NCI-H1694 treated with DMSO at 0.1 percent for 48 hours (cell line): ENCODE data around the gene RANBP17.
"Not testable (repeated sequence)": the region's sequence is repeated elsewhere in the genome, so short reads cannot be mapped to it uniquely, and the experiment has no call there.

ENCODE experiments used
- DNase-seq: peaks from one replicate; lab custom pipeline; 2025; lab: John Stamatoyannopoulos, UW

Gene RANBP17

DNA sequence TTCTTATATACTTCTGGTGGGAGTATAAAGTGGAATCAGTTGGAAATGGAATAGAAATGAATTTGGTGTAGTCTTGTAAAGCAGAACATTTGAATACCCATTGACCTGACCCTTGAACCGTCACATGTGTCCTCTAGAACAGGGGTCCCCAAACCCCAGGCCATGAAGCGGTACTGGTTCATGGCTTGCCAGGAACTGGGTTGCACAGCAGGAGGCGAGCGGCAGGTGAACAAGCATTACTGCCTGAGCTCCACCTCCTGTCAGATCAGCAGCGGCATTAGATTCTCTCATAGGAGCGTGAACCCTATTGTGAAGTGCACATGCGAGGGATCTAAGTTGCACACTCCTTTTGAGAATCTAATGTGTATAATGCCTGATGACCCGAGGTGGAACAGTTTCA is 80.0 kb downstream of the RANBP17 start:
- no peak for DNase-seq

DNA sequence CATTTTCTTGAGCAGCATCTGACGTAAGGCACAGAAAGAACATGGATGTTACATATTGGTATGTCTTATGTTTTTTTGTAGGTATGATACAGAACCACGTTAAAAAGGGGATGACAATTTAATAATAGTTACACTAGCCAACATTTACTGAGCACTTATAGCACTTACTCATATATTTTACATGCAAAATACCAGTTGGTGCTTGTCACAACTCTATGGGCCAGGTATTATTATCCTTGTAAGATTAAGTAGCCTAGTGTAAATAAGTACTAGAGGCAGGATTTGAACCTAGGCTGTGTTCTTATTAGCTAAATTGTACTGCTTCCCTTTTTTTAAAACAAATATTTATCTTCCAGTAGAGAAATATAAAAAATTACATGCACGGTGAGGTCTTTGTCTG is 83.5 kb downstream of the RANBP17 start:
- no peak for DNase-seq

DNA sequence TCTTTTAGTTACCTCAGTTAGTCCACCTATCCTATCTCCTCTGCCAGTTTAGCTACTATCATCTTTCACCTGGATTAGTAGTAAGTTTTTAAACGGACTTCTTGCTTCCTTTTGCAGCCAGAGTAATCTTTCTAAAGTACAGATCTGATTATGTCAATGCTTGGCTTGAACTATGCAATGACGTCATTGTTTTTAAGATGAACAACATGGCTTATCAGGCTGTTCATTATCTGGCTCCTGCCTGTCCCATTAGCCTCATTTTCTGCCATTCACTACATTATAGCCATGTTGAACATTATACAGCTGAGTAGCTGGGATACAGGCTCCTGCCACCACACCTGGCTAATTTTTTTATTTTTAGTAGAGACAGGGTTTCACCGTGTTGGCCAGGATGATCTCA is 98.7 kb downstream of the RANBP17 start:
- no peak for DNase-seq

DNA sequence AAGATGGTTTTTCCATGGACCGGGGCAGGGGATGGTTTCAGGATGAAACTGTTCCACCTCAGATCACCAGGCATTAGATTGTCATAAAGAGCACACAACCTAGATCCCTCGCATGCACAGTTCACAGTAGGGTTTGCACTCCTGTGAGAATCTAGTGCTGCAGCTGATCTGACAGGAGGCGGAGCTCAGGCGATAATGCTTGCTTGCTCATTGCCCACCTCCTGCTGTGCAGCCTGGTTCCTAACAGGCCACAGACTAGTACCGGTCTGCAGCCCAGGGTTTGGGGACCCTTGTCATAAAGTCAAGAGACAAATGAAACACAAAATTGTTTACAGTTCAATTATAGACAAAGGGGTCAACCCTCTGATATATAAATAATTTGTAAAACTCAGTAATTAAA is 101.7 kb downstream of the RANBP17 start:
- no peak for DNase-seq

DNA sequence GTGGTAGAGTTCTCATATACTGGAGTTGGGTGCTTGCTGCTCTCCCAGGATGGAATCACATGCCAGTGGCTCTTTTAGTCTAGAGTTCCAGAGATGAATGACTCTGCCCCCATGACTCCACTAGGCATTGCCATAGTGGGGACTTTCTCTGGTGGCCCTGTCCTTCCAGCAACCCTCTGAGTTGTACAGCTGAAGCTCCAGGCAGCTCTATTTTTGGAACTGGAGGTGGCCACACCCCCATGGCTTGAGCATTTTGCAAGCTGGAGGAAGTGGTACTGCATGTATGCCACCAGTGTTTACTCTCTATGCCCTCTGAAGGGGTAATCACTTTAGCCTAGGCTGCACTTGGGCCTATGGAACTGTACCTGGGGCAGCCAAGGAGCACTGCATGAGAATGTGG is 112.6 kb downstream of the RANBP17 start:
- DNase-seq = no peak

DNA sequence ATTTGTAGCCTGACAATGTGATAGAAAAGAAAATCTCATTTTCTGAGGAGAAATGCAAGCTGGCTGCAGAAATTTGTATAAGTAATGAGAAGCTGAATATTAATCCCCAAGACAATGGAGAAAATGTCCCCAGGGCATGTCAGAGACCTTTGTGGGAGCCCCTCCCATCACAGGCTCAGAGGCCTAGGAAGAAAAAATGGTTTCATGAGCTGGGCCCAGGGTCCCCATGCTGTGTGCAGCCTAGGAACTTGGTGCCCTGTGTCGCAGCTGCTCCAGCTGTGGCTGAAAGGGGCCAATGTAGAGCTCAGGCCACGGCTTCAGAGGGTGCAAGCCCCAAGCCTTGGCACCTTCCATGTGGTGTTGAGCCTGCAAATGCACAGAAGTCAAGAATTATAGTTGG is 118.4 kb downstream of the RANBP17 start:
- DNase-seq = not testable (repeated sequence)

DNA sequence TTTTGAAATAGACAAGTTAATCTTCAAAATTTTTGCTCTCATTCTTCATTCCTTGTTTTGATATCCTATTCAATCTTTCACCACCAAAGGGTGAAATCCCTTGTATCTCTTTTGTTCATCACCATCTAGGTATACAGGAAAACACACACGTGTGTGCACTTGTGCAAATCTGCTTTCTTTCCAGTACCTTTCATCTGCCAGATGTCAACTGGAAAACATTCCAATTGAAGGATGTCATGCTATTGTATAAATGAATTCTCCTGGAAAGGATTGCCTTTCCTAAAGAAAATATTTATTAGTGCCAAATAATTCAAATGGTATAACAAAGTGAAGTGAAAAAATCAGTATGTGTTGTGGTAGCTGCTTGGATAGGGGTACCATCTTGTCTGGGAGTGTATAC is 123.7 kb downstream of the RANBP17 start:
- no peak for DNase-seq

DNA sequence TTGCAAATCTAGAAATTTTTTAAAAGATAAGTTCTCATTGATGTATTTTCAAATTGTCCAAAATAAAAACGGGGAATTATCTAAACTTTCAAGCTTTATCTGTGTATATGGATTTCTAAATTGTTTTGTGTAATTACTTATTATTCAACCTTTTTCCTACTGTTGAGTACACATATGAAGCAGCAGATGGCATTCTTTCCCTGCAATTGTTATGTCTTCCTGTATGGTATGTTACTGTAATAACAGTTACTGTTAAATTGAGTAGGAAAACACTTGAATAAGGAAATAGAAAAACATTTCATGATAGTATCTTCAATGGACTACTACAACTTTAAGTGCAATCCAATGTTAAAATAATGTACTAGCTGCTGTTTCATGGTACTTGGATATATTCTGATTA is 124.8 kb downstream of the RANBP17 start:
- DNase-seq = peak; percentile 54

DNA sequence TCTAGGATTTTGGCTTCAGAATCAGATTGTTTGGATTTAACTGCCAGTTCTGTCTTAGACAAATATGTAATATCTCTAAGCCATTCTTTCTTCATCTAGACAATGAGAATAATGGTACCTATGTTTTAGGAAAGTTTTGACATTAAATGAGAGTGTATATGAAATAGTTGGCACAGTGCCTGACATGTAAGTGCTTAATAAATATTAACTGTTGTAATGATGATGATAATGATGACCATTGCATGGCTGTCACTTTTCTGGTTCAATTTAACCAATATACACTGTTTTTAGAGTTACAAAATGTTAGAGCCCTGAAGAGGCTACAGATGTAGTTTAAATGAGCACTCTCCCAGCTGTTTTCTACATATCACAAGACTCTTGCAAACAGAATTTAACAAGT is 131.7 kb downstream of the RANBP17 start:
- DNase-seq = no peak

DNA sequence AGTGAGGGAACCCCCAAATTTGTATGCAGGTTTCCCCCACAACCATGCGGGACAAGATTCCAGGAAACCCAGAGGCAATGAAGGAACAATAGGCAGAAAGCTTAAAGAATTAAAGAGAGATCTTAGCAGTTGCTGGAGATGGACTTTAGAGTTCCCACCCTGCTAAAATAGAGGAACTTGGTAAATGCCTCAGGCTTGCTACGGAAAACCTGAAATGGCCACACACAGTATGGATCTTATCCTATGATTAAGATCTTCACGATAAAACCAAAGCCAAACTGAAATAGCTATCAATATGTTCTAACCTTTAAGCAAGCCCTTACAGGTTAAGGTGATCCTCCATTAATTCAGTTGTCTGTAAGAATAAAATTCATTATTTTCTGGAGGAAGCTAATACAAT is 148.3 kb downstream of the RANBP17 start:
- DNase-seq = no peak

DNA sequence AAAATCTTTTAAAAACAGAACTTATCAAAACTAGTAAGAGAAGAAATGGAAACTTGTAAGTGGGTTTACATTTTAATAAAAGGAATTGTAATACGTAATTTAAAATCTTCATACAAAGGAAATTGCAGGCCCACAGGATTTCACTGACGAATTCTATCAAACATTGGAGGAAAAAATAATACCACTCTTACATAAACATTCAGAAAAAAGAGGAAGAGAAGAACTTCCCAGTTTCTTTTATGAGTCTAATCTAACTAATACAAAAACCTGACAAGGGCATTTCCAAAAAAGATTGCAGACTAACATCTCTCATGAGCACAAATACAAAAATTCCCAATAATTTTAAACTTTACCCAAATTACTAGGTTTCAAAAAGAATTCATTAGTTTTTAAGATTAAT is 149.0 kb downstream of the RANBP17 start:
- no peak for DNase-seq

DNA sequence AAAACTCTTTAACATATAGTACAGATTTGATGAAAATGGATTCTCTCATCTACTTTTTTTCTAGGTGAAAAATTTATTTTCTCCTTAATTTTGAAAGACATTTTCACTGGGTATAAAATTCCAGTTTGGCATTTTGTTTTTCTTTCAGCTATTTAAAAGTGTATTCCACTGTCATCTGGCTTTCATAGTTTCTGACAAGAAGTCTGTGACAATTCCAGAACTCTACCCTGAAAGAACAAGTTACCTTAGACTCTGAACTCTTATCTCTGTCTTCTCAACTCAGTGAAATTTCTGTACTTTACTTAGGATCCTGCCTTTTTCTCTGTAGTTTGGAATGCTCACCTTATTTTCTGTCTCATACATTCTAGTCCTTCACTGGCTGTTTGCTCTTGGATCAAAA is 161.7 kb downstream of the RANBP17 start:
- DNase-seq = no peak

DNA sequence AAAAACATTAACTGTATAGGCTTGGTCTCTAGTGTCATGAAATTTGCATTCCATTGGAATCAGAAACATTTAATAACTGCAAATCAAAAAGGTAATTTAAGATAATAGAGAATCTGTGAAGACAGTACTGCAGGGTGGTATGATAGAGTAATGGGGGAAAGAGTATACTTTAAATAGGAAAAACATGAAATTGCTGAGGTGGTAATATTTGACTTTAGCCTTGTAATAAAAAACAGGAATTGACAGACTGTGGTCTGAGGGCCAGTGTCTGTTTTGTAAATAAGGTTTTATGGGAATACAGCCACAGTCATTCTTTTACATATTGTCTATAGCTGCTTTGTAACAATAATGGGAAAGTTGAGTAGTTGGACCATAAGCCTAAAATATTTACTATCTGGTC is 162.3 kb downstream of the RANBP17 start:
- no peak for DNase-seq

DNA sequence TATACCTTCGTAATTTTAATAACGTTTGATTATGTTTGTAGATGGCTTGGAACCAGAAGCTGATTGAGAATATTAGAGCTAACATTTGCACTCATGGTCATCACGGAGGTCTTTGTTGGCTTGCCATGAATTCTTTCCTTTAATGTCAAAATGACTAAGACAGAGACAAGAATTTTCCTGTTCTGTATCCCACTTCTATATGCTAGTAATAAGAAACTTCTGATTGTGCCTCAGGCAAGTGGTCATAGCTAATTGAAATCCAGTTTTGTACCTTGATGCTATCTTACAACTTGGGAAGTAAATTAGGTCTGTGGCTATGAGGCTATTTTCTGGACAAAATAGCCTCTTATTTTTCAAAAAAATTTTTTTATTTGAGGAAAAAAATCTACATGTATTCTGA is 167.6 kb downstream of the RANBP17 start:
- DNase-seq = no peak

DNA sequence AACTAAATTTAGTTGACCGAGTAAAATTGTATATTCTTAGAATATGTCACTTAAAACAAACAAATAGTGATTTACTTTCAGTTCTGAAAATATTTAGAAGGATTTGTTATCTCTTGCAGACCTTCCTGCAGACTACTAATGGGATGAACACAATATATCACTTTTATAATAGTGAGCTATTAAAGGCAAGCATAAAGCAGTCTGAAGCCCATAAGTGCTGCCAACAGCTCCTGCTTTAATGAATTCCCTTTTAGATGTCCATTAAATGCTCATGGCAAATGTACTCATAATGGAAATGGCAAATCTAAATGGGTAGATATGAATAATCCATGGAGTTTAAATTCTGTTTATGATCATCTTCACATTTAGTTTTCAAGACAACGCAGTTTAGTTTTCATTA is 170.2 kb downstream of the RANBP17 start:
- no peak for DNase-seq

DNA sequence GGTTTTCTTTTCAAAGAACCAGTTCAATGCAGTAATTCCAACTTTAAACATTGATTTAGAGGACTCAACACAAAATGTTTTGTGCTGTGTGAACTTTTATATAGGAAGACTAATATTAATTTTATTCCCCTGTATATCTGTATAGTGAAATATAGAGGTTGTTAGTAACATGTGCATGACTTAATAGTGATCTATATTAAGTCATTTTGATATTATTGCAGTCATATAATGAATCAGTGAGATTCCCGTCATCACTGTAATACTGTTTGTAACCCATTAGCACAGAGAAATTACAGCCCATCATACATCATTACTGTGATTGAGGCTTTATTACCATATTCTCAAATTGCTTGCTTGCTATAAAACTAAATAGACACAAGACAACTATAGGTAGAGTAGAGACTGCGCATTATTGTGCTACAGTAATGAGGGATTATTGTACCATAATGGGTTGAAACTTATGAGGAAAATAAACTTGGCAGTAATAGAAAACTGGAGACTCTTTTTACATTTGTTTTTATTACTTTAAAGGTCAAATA is 170.7 kb downstream of the RANBP17 start:
- DNase-seq = no peak

DNA sequence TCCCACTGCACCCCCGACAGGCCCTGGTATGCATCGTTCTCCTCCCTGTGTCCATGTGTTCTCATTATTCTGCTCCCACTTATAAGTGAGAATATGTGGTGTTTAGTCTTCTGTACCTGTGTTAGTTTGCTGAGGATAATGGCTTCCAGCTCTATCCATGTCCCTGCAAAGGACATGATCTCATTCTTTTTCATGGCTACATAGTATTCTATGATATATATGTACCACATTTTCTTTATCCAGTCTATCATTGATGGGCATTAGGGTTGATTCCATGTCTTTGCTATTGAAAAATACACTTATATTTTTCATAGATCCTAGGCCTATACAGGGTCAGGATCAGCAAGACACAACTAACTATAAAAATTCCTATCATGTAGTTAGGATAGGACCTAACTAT is 180.1 kb downstream of the RANBP17 start:
- DNase-seq = not testable (repeated sequence)

DNA sequence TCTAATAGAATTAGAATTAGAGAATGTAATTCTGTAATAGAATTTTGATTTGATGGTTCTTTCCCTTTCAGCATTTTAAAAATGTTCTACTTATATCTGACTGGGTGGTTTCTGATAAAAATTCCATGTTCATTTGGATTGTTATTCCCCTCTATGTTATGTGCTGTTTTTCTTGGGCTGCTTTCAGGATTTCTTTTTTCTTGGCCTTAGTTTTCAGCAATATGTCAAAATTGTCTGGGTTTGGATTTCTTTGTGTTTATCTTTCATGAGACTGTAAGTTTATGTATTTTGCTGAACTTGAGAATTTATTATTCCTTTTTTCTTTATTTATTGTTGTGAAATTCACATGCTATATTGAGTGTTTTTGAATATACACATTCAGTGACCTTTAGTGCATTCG is 189.1 kb downstream of the RANBP17 start:
- DNase-seq = no peak

DNA sequence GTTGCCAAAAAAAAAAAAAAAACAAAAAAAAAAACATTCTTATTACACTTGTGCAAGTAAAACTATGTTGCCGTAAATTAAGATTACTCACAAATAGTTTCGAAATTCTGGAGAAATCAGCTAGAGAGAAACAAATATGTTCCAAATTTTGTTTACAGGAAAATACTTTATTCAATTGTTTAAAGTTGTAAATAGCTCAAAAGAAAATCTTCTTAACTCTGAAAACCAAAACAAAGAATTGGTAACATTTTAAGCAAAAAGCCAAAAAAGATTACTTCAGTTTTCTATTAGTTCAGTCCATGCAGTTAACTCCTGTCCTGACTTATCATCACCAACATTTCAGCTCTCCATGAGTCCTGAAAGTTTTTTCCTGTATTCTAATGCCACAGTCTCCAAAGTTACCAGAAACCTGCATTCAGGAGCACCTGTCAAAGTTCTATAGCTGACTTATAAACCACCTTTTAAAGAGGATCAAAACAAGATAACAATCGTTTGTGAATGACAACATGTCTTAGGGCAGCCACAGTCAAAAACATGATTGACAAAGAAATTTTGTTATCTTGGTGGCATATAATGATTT is 194.1 kb downstream of the RANBP17 start:
- DNase-seq = no peak

DNA sequence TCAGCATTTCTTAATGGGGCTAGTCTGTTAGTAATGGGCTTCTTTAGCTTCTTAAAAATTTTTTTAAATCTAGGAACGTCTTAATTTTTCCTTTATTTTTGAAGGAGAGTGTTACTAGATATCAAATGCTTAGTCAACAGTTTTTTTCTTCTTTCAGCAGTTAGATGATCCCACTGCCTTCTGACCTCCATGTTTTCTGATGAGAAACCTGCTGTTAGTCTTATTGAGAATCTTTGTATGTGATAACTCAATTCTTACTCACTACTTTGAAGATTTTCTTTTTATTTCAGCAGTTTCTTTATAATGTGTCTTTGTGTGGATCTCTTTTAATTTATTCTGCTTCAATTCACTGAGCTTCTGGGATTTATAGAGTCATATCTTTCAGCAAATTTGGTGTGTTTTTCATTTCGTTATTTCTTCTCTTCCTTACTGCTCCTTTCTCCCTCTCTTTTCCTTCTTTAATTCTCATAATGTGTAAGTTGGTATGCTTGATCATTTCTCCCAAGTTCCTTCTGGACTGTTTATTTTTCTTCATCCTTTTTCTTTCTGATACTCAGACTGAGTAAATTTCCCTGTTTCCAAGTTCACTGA is 205.8 kb downstream of the RANBP17 start:
- DNase-seq = no peak

DNA sequence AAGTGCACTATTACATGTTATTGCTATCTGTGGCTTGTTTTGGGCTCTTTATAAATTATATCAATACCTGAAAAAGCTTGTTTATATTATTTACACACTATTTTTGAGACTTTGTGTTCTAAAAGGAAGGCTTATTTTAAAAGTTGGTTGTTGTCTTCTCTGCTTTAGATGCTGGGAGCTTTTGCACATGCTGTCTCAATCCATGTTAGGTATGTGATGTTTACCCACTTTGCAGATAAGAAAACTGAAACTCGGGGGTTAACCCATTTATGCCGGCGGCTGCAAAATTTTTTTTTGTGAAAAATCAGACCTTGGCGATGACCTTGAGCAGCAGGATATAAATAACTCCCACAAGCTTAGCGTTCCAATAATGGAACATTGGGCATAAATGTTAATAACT is 212.9 kb downstream of the RANBP17 start:
- DNase-seq = no peak

DNA sequence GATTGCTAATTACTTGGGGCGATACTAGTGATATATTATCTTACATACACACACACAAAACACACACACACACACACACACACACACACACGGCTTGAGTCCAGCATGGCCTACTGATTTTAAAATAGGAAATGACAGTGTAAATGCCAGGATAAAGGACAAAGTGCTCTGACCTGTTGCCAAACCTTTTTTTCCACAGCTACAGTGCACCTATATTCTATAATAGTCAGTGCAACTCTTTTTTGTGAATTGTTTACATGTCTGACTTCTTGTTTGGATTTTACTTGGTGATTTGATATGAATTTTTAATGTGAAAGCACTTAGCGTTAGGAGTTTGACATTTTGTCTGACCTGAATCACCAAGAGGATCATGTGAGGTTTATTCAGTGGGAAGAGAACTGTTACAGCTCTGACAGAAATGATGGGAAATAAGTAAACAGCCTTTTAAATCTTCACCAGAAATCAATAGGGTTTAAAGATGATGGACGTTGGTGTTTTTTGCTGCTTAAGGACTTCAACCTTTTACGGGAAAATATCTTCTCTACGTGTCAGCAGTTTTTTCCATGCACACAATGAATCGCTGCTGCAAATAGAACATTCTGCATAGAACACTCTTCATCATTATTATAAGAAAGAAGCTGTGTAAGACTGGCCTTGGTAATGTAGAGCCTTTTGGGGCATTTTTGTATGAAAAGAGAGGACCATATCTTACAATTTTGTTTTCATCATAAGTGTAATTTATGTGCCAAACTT is 218.5 kb downstream of the RANBP17 start:
- DNase-seq = no peak

DNA sequence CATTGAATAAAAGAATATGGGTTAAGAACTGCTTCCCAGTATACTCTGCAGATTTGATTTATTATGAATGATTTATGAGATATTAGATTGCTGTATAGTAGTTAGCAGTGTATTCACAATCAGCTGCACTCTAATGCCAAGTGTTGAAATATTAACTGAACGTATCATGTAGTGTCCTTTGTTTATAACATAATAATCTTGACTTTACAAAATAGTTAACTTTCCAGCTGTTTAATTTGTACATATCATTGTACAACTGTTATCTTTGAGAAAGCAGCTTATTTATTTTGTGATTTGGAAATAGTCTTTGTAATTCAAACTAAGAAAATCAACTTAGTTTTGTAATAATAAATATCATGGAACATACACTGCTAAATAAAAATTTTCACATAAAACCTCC is 219.5 kb downstream of the RANBP17 start:
- no peak for DNase-seq

DNA sequence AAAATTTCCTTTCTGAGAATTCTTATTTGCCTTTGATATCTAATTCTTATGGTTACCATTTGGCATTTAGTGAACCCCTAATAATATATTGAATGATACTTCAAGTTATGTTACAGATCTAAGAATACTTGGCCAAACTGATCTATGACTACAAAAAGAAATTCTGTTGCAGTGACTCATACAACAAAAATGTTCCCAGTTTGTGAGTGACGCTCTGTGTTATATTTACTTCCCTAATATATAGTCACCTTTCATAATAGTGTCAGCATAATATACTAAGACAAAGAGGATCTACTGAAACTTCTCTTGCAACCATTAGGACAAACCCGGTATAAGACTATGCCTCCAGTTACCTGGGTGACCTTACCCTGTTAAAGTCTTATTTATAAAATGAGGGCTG is 230.4 kb downstream of the RANBP17 start:
- DNase-seq = no peak
